GM18519 (cell line): Measurements from ENCODE around the gene HPCAL1.

Experiments used
- ATAC-seq: cut with Tn5 transposase; IDR thresholded peaks from one replicate; pipeline ENCODE4 v1.9.1; 2021; ENCODE audit warnings: mild to moderate bottlenecking, moderate library complexity; ENCODE audit not compliant: unreplicated experiment, low FRiP score

HPCAL1 gene

GRCh38 chr2:10331702-10332401 is 29.1 kb downstream of the HPCAL1 start:
- ATAC-seq, result peak; percentile 64

DNA sequence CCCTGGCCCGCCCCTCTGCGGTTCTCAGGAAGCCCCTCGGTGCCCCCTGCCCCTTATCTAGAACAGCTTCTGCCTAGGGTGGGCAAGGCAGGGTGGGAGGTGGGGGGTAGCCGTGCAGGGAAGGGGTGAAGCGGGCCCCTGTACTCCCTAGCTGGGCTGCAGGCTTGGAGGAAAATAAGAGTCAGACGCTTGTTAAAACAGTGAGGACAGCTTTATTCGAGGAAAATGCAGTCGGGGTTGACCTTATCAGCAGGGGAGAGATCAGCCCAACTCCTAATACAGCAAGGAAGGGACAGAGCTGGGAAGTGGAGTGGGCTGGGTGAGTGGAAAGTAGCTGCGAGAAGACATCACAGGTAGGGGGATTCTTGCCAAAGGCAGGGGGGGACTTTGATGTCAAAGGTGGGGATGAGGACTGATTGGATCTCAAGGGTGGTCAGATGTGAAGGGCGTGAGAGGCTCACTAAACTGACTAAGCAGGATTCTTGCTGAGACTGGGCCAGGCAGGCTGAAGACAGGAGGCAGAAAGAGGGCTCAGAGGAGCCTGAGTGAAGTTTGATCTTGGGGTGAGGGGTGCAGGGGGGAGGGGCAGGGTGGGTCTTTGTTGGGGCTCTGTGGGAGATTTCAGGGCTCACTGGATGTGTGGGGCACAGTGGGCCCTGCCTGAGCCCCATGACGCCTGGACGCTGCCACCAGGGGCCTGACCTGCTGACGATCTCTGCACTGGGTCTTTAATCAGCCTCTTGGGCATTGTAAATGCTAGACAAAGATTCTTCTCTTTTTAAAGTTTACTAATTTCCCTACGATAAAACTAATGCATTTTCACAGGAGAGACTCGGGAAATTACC is 29.9 kb downstream of the HPCAL1 start:
- no peak for ATAC-seq

DNA sequence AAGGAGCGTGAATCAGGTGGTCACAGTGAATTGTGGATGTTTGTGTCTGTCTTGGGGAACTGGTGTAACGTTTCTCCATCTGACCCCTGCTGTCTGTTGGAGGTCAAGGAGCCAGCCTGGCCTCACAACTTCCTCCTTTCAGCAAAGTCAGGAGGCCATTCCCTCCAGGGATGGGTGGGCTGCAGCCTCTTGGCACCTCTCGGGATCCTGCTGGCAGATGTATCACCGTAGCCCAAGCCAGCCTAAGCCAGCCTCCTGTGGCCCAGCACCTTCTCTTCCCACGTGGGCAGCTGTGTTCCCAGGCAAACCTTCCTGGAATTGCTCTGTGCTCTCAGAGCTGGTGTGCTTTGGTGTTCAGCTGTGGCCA is 30.5 kb downstream of the HPCAL1 start:
- ATAC-seq, result no peak

- no peak for ATAC-seq
Observed at GRCh38 chr2:10333966-10334365, 31.3 kb downstream of the HPCAL1 start.

- no peak for ATAC-seq
Observed at GRCh38 chr2:10335046-10335840, 32.5 kb downstream of the HPCAL1 start.

GRCh38 chr2:10336283-10336682 is 33.6 kb downstream of the HPCAL1 start:
- ATAC-seq, result no peak

GRCh38 chr2:10337449-10338269 is 35.0 kb downstream of the HPCAL1 start:
- ATAC-seq, result no peak

- ATAC-seq, result no peak
Observed at GRCh38 chr2:10338270-10339188, 35.8 kb downstream of the HPCAL1 start.

GRCh38 chr2:10339647-10340592 is 37.2 kb downstream of the HPCAL1 start:
- ATAC-seq, result no peak

DNA sequence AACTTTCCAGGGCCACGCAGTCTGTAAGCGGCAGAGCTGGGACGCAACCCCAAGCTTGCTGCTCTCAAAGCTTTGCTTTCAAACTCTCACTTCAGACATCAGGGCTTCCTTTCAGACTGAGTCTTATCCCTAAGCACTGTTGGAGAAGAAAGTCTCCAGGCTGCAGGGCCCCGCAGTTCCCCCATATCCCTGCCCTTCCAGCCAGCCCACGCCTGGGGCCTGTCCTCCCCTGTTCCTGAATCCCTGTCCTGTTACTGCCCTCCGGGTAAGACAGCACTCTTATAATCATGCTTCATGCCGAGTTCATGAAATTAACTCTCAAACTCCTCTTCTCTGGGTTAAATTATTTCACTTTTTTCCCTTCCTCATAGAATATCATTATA is 37.9 kb downstream of the HPCAL1 start:
- ATAC-seq, result no peak

GRCh38 chr2:10341193-10341592 is 38.5 kb downstream of the HPCAL1 start:
- no peak for ATAC-seq

DNA sequence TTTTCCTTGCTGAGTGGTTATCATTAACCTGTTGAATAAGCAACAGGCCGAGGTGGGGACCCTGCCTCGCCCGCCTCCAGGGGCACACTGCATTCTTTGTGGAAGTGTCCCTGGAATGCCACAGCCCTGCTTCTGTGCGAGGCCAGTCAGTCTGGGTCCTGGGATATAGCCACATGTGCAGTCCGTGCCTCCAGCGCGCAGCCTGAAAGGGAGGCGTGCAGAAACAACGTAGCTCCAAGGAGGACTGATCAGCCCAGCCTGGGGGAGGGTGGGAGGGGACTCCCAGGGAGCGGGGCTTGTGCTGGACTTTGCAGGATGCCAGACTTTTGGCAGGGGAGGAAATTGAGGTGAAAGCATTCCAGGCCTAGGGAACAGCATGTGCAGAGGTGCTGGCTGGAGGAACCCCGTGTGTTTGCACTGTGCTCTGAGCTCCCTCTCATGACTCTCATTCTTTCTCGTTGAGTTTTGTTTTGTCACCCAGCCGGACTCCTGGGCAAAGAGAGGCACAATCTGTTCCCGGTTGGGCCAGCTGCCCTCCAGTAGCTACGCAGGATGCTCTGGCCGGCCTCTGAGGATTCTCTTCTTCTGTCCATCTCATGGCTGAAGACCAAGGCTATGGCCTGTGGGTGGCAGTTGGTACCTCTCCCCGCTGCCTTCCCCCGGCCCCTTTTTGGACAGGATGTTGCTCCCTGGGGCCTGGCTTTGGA is 39.7 kb downstream of the HPCAL1 start:
- no peak for ATAC-seq

- ATAC-seq, result no peak
Observed at GRCh38 chr2:10343191-10343590, 40.5 kb downstream of the HPCAL1 start.

GRCh38 chr2:10343658-10344057 is 41.0 kb downstream of the HPCAL1 start:
- no peak for ATAC-seq

DNA sequence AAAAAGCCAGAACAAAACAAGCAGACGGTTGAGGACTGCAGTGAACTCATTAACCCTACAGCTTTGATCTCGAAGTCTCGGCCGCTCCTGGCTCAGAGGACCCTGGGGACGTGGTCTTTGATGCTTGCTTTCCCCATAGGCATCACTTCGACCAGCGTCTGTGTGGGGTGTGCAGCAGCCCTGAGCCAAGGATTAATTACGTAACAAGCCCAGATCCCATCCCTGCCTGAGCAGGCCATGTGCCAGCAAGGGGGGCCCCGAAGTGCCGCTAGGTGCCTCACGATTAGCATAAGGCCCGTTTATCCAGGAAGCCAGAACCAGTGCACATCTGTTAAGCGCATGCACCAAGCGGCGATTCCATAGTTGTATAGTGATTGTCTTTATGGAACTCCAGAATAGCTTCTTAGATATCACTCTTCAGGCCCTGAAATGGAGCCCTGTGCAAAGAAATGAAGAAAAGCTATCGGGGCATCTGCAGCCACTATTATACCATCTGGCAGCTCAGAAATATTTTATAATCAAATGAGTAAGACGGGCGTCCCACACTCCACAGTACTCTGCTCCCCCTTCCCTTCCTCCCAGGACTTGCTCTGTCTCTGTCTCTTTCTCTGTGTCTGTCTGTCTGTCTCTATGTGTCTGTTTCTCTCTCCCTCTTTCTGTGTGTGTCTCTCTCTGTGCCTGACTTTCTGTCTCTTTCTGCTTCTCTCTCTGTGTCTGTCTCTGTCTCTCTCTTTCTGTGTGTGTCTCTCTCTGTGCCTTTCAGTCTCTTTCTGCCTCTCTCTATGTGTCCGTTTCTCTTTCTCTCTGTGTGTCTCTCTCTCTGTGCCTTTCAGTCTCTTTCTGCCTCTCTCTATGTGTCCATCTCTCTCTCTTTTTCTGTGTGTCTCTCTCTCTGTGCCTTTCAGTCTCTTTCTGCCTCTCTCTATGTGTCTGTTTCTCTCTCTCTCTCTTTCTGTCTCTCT is 41.7 kb downstream of the HPCAL1 start:
- ATAC-seq, result no peak

DNA sequence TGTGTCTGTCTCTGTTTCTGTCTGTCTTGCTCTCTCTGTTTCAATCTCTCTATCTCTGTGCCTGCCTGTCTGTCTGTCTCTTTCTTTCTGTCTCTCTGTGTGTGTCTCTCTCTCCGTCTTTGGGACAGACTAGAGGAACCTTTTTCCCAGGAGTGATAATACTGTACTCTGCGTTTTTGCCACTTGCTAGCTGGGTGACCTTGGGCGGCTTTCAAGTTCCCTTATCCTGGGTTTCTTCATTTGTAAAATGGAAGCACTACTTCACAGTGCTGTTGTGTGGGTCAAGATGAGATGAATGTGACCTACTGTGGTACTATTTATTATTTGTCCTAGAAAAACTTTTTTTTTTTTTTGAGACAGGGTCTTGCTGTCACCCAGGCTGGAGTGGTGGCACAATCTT is 42.4 kb downstream of the HPCAL1 start:
- ATAC-seq, result no peak

DNA sequence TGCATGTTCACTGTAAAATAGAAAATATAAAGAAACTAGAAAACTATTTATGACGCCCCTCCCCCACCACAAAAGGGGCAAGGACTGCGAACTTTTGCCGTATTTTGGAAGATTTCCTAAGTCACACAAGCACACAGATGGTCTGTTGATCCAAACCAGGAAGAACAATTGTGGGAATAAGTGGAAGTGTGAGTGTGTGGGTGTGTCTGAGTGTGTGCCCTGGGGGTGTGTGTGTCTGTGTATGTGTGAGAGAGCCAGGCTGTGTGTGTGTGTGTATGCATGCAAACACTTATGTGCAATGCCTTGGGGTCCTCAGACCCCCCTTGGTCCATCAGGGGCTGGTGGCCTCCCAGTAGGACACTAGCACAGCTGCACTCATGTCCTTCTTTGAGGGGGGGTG is 43.1 kb downstream of the HPCAL1 start:
- no peak for ATAC-seq
